GM21619 (cell line): ENCODE results near the gene CCNB1.
"Not testable (repeated sequence)": the region's sequence is repeated elsewhere in the genome, so short reads cannot be mapped to it uniquely, and the experiment has no call there.

Experiments
- ATAC-seq: cut with Tn5 transposase; IDR thresholded peaks from one replicate; pipeline ENCODE4 v1.9.1; 2021; ENCODE audit not compliant: unreplicated experiment

The CCNB1 gene

GRCh38 chr5:69181659-69182293 is 14.8 kb downstream of the CCNB1 start:
- ATAC-seq = not testable (repeated sequence)

GRCh38 chr5:69184621-69185020 is 17.7 kb downstream of the CCNB1 start:
- ATAC-seq = no peak

- ATAC-seq = no peak
Measured at GRCh38 chr5:69187342-69187741, 20.4 kb downstream of the CCNB1 start.

GRCh38 chr5:69188811-69189161 is 21.8 kb downstream of the CCNB1 start:
- ATAC-seq = peak; percentile 6

- peak; percentile 94 for ATAC-seq
Measured at GRCh38 chr5:69189162-69190086, 22.5 kb downstream of the CCNB1 start, which contains the start of gene CENPH. Gene CENPH (plus strand): TSS chr5:69189583. CDS start chr5:69189635, 52 bp downstream.

GRCh38 chr5:69202497-69202896 is 35.5 kb downstream of the CCNB1 start:
- ATAC-seq = no peak

- no peak for ATAC-seq
Measured at GRCh38 chr5:69206528-69207190, 39.7 kb downstream of the CCNB1 start.

GRCh38 chr5:69209602-69210001 is 42.7 kb downstream of the CCNB1 start:
- no peak for ATAC-seq

- no peak for ATAC-seq
Measured at GRCh38 chr5:69211200-69211599, 44.2 kb downstream of the CCNB1 start.

- ATAC-seq = no peak
Measured at GRCh38 chr5:69212022-69212421, 45.1 kb downstream of the CCNB1 start.

GRCh38 chr5:69213513-69214215 is 46.7 kb downstream of the CCNB1 start:
- no peak for ATAC-seq

- ATAC-seq = no peak
Measured at GRCh38 chr5:69217151-69217511, 50.2 kb downstream of the CCNB1 start.

GRCh38 chr5:69217548-69218526 is 50.9 kb downstream of the CCNB1 start:
- peak; percentile 91 for ATAC-seq

- ATAC-seq = no peak
Measured at GRCh38 chr5:69219939-69220338, 53.0 kb downstream of the CCNB1 start.

- not testable (repeated sequence) for ATAC-seq
Measured at GRCh38 chr5:69220371-69220770, 53.4 kb downstream of the CCNB1 start.

GRCh38 chr5:69220833-69221232 is 53.9 kb downstream of the CCNB1 start:
- ATAC-seq = not testable (repeated sequence)

- ATAC-seq = no peak
Measured at GRCh38 chr5:69224520-69224919, 57.6 kb downstream of the CCNB1 start.

- ATAC-seq = no peak
Measured at GRCh38 chr5:69225860-69226259, 58.9 kb downstream of the CCNB1 start.
